ENCODE results near the gene TLCD1. TPM values are rescaled to one million over a fixed set of nuclear protein-coding genes. Genes with fewer than 3 reads are reported as not detected.
A peak's percentile ranks its signal among the peaks of the same experiment; 100 is the strongest.
"Not testable (repeated sequence)": the region's sequence is repeated elsewhere in the genome, so short reads cannot be mapped to it uniquely, and the experiment has no call there.

TLCD1 gene
- total and polyA plus RNA-seq, 2 donors (not counting 3 experiments of a cell fraction or from before 2014, with no cell fraction given): 2.6 to 6.8 TPM

DNA sequence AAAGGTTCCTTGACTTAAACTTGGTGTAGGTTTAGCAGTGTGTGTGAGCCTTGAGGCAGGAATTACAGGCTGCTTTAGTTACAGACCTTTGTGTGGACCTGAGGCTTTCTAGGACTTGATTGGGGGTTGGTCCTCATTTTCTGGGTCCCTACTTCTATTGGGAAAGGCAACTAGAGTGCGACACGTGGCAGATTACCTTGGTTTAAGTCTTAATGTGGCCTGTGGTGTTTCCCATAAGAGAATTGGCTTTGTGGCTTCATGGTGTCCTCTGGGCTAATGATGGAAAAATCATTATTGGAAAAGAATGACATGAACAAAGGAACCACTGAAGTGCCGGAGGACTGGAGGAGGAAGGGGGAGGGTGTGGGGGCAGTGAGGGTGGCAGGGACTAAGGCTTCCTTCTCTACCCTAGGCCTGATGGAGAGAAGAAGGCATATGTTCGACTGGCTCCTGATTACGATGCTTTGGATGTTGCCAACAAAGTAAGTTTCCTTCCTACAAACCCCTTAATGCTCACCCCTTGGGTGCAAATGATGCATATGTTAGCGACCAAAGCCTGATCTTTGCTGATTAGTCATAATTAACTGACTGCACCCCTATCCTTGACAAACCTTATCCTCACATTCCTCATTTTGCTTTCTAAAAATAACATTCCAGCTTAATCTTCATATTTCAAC, 2.7 kb downstream of the TLCD1 start:
- Histone ChIP-seq H3K4me3 (replicated peaks in 1 of 3; ENCODE audit: insufficient read depth in 1 of 3, low read depth in 1 of 3, low read length in 3 of 3) (no peak overlapping the region), H3K79me2 (ENCODE audit: control insufficient read depth, insufficient read depth, low read length) (peaks cover 38% of the 10 kb centered on the region), H3K9ac (replicated peaks; ENCODE audit: extremely low read depth, insufficient read depth, low read length) (no peak overlapping the region), H3K4me1 (ENCODE audit: control insufficient read depth, extremely low read depth, insufficient read depth, low read length) (peaks cover 47% of the 10 kb centered on the region), H3K9me1 (replicated peaks; ENCODE audit: control insufficient read depth, extremely low read depth, insufficient read depth, low read length) (no peaks in the 10 kb centered on the region), H2AFZ (ENCODE audit: low read depth, low read length) (no peak overlapping the region), H3K4me2 (ENCODE audit: insufficient read depth, low read length) (no peak overlapping the region), H4K20me1 (replicated peaks; ENCODE audit: control insufficient read depth, extremely low read depth, insufficient read depth, low read length) (no peaks in the 10 kb centered on the region), H3K27me3 (ENCODE audit: control insufficient read depth in 2 of 2, insufficient read depth in 2 of 2, low read length in 2 of 2) (no peaks in the 10 kb centered on the region), H3K36me3 (ENCODE audit: control insufficient read depth in 2 of 2, extremely low read depth in 1 of 2, insufficient read depth in 2 of 2, low read length in 2 of 2) (peaks cover 17 to 19% of the 10 kb centered on the region in 2 experiments), H3K27ac (ENCODE audit: insufficient read depth, low read depth, low read length) (no peak overlapping the region), H3K9me3 (replicated peaks; ENCODE audit: control insufficient read depth, insufficient read depth, low read length) (no peaks in the 10 kb centered on the region)
- intact Hi-C loops (cut with micrococcal nuclease) (no loop called here), dilution Hi-C loops (cut with MboI; ENCODE audit: extremely low pct_ligation_motif_present, low sequenced_read_pairs) (no loop called here)
- no peak for TF ChIP-seq POLR2A (IDR thresholded peaks at IDR 0.05; ENCODE audit: low read depth, low read length)
- TF ChIP-seq, protein P1, sequence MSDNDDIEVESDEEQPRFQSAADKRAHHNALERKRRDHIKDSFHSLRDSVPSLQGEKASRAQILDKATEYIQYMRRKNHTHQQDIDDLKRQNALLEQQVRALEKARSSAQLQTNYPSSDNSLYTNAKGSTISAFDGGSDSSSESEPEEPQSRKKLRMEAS (IDR thresholded peaks at IDR 0.05; ENCODE audit: insufficient read depth, insufficient read length): no peak
- CTCF ChIA-PET: interaction anchor here (13.7 kb wide), 1 partner anchor 24 kb away, joined by 602 read pairs; the partner anchor contains the start of gene TRAF4
- FAIRE-seq (no peak), DNase-seq (ENCODE audit: low read depth, low spot score) (no peak)
- BruUV-seq (replicated peaks): no TSS peak
- POLR2A ChIA-PET: interaction anchor here (0.6 kb wide), 1 partner anchor 190 kb away, joined by 3 read pairs; no protein-coding TSS in a partner anchor

DNA sequence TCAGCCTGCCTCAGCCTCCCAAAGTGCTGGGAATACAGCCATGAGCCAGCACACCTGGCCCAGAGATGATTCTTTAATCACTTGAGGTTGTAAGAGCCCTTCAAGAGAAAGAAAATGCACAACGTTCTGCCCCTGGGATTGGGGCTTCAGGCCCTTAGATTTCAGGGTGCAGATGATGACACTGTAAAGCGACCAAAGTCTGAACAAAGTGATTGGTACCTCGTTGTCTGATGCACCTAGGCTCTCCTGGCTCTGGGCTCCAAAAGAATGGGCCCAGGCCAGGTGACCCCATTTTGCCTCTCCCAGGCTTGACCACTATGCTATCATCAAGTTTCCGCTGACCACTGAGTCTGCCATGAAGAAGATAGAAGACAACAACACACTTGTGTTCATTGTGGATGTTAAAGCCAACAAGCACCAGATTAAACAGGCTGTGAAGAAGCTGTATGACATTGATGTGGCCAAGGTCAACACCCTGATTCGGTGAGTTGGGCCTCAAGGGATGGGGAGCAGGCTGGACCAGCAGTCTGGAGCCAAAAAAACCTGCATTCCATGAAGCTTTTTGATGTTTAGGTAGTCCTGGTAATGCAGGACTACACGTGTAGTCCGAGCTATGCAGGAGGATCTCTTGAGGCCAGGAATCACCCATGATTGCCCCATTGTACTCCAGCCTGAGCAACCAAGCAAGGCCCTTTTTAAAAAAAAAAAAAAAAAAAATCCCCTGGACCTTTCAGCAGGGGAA, 3.4 kb downstream of the TLCD1 start:
- Histone ChIP-seq H3K9ac (replicated peaks; ENCODE audit: extremely low read depth, insufficient read depth, low read length) (no peak overlapping the region), H2AFZ (ENCODE audit: low read depth, low read length) (no peak overlapping the region), H3K4me1 (ENCODE audit: control insufficient read depth, extremely low read depth, insufficient read depth, low read length) (peaks cover 46% of the 10 kb centered on the region), H3K9me1 (replicated peaks; ENCODE audit: control insufficient read depth, extremely low read depth, insufficient read depth, low read length) (no peaks in the 10 kb centered on the region), H4K20me1 (replicated peaks; ENCODE audit: control insufficient read depth, extremely low read depth, insufficient read depth, low read length) (no peaks in the 10 kb centered on the region), H3K79me2 (ENCODE audit: control insufficient read depth, insufficient read depth, low read length) (peaks cover 38% of the 10 kb centered on the region), H3K4me3 (replicated peaks in 1 of 3; ENCODE audit: insufficient read depth in 1 of 3, low read depth in 1 of 3, low read length in 3 of 3) (peak overlapping the region in 1 of 3 experiments; percentile 6), H3K27ac (ENCODE audit: insufficient read depth, low read depth, low read length) (no peak overlapping the region), H3K27me3 (ENCODE audit: control insufficient read depth in 2 of 2, insufficient read depth in 2 of 2, low read length in 2 of 2) (no peaks in the 10 kb centered on the region), H3K4me2 (ENCODE audit: insufficient read depth, low read length) (peak overlapping the region; percentile 74), H3K36me3 (ENCODE audit: control insufficient read depth in 2 of 2, extremely low read depth in 1 of 2, insufficient read depth in 2 of 2, low read length in 2 of 2) (peaks cover 17 to 19% of the 10 kb centered on the region in 2 experiments), H3K9me3 (replicated peaks; ENCODE audit: control insufficient read depth, insufficient read depth, low read length) (no peaks in the 10 kb centered on the region)
- ChIA-PET CTCF (interaction anchor here (13.7 kb wide), 1 partner anchor 25 kb away, joined by 602 read pairs; the partner anchor contains the start of gene TRAF4), POLR2A (interaction anchor here (0.6 kb wide), 1 partner anchor 65 kb away, joined by 5 read pairs; no protein-coding TSS in a partner anchor)
- DNase-seq (ENCODE audit: low read depth, low spot score) (no peak), FAIRE-seq (no peak)
- TF ChIP-seq EZH2 (IDR thresholded peaks at IDR 0.05; ENCODE audit: borderline replicate concordance, low read depth, low read length, severe bottlenecking): no peak
- no peak for TF ChIP-seq POLR2AphosphoS5 (IDR thresholded peaks at IDR 0.05; ENCODE audit: insufficient read depth, low read depth, low read length)
- TF ChIP-seq POLR2A (IDR thresholded peaks at IDR 0.05; ENCODE audit: low read depth, low read length): peak; percentile 41
- TF ChIP-seq, protein P2, sequence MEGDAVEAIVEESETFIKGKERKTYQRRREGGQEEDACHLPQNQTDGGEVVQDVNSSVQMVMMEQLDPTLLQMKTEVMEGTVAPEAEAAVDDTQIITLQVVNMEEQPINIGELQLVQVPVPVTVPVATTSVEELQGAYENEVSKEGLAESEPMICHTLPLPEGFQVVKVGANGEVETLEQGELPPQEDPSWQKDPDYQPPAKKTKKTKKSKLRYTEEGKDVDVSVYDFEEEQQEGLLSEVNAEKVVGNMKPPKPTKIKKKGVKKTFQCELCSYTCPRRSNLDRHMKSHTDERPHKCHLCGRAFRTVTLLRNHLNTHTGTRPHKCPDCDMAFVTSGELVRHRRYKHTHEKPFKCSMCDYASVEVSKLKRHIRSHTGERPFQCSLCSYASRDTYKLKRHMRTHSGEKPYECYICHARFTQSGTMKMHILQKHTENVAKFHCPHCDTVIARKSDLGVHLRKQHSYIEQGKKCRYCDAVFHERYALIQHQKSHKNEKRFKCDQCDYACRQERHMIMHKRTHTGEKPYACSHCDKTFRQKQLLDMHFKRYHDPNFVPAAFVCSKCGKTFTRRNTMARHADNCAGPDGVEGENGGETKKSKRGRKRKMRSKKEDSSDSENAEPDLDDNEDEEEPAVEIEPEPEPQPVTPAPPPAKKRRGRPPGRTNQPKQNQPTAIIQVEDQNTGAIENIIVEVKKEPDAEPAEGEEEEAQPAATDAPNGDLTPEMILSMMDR (IDR thresholded peaks at IDR 0.05; ENCODE audit: extremely low read depth in 1 of 2, insufficient read depth in 1 of 2, low read depth in 1 of 2, low read length in 2 of 2): no peak
- intact Hi-C loops (cut with micrococcal nuclease) (no loop called here), dilution Hi-C loops (cut with MboI; ENCODE audit: extremely low pct_ligation_motif_present, low sequenced_read_pairs) (no loop called here)
- BruUV-seq (replicated peaks): no TSS peak

DNA sequence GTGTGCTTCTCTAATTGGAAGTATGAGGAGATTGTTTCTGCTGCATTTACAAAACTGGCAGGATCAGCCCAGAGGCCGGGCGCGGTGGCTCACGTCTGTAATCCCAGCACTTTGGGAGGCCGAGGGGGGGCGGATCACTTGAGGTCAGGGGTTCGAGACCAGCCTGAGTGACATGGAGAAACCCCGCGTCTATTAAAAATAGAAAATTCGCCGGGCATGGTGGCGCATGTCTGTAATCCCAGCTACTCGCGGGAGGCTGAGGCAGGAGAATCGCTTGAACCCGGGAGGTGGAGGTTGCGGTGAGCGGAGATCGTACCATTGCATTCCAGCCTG, 5.1 kb downstream of the TLCD1 start:
- Histone ChIP-seq H3K36me3 (ENCODE audit: control insufficient read depth in 2 of 2, extremely low read depth in 1 of 2, insufficient read depth in 2 of 2, low read length in 2 of 2) (peaks cover 17 to 19% of the 10 kb centered on the region in 2 experiments), H3K27ac (ENCODE audit: insufficient read depth, low read depth, low read length) (peak overlapping the region; percentile 78), H3K79me2 (ENCODE audit: control insufficient read depth, insufficient read depth, low read length) (peaks cover 43% of the 10 kb centered on the region), H3K4me3 (replicated peaks in 1 of 3; ENCODE audit: insufficient read depth in 1 of 3, low read depth in 1 of 3, low read length in 3 of 3) (peak overlapping the region; percentile 46 to 80 (median 72)), H3K9ac (replicated peaks; ENCODE audit: extremely low read depth, insufficient read depth, low read length) (peak overlapping the region; percentile 79), H3K4me2 (ENCODE audit: insufficient read depth, low read length) (peak overlapping the region; percentile 74), H3K4me1 (ENCODE audit: control insufficient read depth, extremely low read depth, insufficient read depth, low read length) (peaks cover 46% of the 10 kb centered on the region)
- H3K9me3 ChIP-seq (replicated peaks; ENCODE audit: control insufficient read depth, insufficient read depth, low read length); BruUV-seq (replicated peaks); H3K9me1 ChIP-seq (replicated peaks; ENCODE audit: control insufficient read depth, extremely low read depth, insufficient read depth, low read length); dilution Hi-C loops (cut with MboI; ENCODE audit: extremely low pct_ligation_motif_present, low sequenced_read_pairs); FAIRE-seq; H4K20me1 ChIP-seq (replicated peaks; ENCODE audit: control insufficient read depth, extremely low read depth, insufficient read depth, low read length); H3K27me3 ChIP-seq (ENCODE audit: control insufficient read depth in 2 of 2, insufficient read depth in 2 of 2, low read length in 2 of 2); intact Hi-C loops (cut with micrococcal nuclease); DNase-seq (ENCODE audit: low read depth, low spot score); H2AFZ ChIP-seq (ENCODE audit: low read depth, low read length): not testable (repeated sequence)
- ChIA-PET CTCF (interaction anchor here (1.1 to 1.2 kb wide), 2 partner anchors 42 to 231 kb away, joined by 3 read pairs; partner anchors contain the start of gene PHF12), POLR2A (interaction anchor here (1.1 kb wide), 1 partner anchor 10 kb away, joined by 3 read pairs; no protein-coding TSS in a partner anchor)
